Measurements from ENCODE around the gene APOA5.
"Not testable (repeated sequence)": the region's sequence is repeated elsewhere in the genome, so short reads cannot be mapped to it uniquely, and the experiment has no call there.

The APOA5 gene, protein sequence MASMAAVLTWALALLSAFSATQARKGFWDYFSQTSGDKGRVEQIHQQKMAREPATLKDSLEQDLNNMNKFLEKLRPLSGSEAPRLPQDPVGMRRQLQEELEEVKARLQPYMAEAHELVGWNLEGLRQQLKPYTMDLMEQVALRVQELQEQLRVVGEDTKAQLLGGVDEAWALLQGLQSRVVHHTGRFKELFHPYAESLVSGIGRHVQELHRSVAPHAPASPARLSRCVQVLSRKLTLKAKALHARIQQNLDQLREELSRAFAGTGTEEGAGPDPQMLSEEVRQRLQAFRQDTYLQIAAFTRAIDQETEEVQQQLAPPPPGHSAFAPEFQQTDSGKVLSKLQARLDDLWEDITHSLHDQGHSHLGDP

DNA sequence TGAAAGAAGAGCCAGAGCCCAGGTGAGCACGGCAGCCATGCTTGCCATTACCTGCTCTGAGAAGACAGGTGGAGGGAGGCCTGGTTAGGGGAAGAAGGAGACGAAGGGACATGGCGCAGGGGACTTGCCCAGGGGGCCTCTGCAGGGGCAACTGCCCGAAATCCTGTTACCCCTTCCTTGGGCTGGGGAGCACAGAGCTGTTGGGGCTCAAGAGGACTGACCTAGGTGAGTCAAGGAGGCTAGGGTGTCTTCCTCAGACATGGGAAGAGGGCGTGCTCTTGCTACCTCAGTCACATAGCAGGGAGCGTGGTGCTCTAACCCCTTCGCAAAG lies at the start of gene APOA5:
APOA5 (minus strand) TSS at position 67 of the 331 bp plus-strand sequence; CDS start at position 48, 19 bp downstream.
- DNase-seq (ENCODE audit: low spot score): no peak

DNA sequence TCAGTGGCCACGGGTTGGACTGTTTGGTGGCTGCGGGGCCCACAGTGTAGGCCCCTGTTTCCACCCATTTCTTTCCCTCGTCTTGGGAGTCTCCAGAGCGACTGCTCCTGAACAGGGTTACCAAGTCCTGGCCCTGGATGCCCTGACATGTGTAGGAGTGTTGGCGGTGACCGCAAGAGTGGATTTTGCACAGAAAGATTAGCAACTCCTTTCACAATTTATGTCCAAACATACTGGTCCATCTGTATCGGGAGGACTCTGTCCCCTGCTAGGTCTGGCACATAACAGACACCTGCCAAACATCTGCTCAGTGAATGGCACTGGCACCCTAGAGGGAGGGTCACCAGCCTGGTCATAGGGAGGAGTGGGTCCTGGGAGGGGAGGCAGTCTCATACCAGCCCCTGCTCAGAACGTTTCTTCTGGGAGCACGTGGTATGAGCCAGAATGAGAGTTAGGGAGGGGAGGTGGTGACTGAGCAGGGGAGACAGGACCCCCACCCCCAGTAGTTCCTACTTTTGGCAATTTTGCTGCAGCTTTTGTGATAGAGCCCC lies 49.1 kb upstream of the APOA5 start:
- no peak for DNase-seq (ENCODE audit: low spot score)

DNA sequence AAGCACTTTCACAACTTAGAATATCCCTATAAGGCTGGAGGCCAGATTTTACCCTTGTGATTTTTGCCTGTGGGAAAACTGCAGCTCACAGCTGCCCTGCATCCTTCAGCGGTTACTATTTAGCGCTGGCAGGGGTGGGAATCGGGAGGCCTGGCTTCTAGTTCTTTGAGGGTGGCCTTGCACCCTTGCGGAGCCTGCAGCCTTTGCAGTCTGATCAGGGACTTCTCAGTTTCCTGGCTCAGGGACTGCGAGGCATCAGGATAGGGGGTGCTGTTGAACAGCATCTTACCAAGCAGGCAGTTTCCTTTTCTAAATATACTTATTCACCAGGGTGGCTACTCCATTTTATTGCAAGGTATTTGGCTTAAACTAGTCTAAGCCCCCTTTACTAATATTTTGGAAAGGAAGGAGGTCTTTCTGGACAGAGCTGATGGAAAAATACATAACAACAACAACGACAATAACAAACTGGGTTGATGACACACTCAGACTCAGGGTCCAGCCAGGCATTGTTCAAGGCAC lies 48.6 kb upstream of the APOA5 start:
- DNase-seq (ENCODE audit: low spot score): peak; percentile 40

DNA sequence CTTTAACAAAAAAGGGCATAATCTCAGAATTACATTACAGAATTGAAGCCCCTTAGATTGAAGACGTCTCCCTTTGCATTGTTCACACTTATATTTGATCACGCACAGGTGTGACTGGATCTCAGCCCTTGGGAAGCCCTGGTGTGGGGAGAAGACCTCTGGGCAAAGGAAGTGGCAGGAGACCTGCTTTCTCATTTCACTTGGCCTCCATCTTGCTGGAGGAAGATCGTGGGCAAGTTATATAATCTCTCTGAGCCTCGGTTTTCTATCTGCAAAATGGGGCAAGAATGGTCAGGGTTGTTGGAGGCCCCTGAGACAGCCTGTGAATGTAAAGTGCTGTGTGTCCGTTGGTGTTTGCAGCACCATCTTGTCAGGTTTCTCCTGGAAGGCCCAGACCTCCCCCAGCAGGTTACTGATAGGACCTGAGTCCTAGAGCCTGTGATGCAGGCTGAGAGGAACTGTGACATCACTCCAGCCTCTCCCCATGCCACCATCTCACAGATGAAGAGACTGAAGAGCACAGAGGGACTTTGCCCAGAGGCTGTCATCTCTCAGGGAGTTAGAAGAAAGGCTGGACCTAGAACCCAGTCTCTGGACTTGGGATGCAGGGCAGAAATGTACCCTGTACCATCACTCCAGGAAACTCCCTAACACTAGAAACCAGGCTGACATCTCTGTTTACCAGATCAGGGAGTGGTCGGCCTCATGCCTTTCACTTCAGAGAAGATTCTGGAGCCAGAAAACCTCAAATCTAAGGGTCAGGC lies 46.8 kb upstream of the APOA5 start:
- no peak for DNase-seq (ENCODE audit: low spot score)

DNA sequence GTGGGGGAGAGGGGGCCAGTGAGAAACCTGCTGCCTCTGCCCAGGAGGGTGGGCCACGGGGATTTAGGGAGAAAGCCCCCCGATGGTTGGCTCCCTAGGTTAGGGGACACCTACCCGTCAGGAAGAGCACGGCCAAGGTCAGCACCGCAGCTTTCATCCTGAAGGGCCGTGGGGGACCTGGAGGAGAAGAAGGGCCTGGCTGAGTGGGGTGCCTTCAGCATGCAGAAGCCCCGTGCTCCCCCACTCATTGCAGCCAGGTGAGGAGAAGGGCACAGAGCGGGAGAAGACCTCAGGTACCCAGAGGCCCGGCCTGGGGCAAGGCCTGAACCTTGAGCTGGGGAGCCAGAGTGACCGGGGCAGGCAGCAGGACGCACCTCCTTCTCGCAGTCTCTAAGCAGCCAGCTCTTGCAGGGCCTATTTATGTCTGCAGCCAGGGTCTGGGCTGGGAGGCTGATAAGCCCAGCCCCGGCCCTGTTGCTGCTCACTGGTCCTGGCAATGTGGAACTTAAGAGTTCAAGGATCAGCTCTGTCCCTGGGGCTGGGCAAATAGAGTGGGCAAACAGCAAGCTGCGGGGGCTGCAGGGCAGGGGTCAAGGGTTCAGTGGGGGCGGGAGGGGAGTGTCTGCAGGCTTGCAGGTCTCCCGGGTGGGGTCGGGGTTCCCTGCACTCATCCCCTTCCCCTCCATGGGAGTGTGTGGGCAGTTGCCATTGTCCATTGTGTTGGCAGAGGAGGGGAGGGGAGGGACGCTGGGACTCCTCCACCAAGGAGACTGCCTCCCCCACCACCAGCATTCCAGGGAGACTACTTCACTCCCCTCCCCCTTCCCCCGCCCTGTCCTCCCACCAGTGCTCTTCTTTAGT lies 45.8 kb upstream of the APOA5 start, which contains the start of gene APOA1:
APOA1 (minus strand) TSS at position 392 of the 861 bp plus-strand sequence; CDS start at position 157, 235 bp downstream.
- DNase-seq (ENCODE audit: low spot score): no peak

DNA sequence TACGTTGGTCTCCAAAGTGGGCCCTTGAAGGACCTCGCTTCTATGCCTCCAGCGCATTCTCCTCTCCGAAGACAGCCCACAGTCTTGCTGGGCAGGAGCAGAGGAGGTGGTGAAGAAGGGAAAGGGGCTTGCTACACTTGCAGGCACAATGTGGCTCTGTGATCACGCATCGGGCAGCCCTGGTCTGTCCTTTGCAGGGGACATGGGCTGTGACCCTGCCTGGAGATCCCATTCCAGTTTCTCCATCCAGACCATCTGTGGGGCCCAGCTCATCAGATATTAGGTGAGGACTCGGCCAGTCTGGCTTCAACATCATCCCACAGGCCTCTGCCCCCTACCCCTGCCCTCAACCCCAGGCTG lies 44.9 kb upstream of the APOA5 start:
- DNase-seq (ENCODE audit: low spot score): no peak

DNA sequence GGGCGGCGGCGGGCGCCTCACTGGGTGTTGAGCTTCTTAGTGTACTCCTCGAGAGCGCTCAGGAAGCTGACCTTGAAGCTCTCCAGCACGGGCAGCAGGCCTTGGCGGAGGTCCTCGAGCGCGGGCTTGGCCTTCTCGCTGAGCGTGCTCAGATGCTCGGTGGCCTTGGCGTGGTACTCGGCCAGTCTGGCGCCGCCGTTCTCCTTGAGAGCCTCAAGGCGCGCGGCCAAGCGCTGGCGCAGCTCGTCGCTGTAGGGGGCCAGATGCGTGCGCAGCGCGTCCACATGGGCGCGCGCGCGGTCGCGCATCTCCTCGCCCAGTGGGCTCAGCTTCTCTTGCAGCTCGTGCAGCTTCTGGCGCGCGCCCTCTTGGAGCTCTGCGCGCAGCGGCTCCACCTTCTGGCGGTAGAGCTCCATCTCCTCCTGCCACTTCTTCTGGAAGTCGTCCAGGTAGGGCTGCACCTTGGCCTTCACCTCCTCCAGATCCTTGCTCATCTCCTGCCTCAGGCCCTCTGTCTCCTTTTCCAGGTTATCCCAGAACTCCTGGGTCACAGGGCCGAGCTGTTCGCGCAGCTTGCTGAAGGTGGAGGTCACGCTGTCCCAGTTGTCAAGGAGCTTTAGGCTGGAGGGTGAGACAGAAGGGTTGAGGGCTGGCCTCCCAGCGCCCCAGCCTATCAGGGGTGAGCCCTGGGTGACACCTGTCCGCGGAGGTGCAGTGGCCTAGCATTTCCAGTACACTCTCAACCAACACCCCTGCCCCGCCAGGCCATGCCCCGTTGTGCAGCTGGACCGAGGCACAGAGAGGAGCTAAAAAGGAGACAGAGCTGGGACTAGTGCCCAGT lies 44.3 kb upstream of the APOA5 start:
- peak; percentile 87 for DNase-seq (ENCODE audit: low spot score)

DNA sequence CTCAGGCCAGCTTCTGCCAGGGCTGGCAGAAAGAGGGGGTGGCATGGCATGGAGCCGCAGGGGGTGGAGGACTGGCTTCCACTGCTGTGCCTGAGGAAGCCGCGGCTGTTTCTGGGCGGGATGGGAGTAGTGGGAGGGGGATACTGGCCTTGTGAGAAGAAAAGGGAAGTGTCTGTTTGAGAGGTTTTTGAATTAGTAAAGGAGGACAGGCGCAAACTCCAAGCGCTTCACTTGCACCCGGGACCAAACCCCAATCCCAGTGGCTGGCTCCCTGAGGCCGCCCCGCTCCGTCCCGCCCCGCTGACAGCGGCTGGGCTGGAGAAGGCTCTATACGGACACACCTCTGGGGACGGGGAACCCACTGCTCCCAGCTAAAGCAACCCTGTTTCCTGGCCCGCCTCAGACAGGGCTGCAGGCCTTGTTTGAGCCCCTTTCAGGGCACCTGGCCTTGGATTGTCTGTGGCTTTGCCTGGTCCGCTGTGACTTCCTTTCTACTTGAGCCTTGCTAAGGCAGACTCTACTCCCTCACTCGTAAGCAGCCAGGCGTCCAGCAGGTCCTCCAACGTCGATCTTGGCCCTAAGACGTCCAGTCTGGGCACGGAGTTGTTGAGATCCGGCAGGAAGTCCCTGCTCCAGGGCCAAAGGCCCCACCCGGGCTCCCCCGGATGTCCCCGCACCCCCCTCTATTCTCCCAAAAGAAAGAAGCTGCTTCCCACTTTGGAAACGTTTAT lies 43.5 kb upstream of the APOA5 start:
- DNase-seq (ENCODE audit: low spot score): no peak

DNA sequence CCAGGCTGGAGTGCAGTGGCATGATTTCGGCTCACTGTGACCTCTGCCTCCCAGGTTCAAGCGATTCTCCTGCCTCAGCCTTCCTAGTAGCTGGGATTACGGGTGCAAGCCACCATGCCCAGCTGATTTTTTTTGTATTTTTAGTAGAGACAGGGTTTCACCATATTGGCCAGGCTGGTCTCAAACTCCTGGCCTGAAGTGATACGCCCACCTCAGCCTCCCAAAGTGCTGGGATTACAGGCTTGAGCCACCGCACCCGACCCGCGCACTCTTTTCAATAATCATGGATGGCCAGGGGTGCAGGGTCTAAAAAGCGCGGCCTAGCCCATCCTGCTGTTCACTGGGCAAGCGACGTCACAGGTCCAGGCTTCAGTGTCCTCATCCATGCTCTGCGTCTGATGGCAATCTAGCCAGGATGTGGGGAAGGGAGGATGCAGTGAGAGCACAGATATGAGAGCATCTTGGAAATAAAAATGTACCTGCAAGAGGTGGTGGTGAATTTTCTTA lies 42.9 kb upstream of the APOA5 start:
- DNase-seq (ENCODE audit: low spot score): not testable (repeated sequence)

DNA sequence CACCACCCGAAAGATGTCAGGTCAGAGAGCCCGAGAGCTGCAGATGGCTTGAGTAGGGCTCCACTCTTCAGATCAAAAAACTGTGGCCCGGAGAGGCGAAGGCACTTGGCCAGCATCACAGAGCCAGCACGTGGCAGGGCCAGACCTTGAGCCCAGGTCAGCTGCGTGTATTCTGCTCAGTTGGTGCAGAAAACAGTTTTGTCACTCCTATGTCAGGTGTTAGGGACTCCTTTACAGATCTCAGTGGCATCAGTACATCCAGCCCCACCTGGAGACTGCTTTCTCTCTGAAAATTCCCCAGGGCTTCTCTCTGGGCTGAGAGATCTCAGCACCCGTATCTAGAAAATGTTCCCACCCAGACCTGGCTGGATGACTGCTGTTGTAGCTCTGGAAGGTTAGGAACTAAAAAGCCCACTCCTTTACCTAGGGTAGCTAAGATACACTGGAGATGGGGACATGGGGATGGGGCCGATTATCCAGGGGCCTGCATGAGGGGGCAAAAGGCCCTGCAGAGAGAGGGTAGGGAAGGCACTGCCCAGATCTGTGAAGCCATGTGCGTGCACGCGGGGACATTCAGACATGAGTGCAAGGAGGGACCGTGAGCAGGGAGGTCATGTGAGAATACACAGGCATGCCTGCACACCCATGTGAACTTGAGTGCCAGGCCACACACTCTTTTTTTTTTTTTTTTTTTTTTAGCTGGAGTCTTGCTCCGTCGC lies 42.3 kb upstream of the APOA5 start:
- DNase-seq (ENCODE audit: low spot score): no peak

DNA sequence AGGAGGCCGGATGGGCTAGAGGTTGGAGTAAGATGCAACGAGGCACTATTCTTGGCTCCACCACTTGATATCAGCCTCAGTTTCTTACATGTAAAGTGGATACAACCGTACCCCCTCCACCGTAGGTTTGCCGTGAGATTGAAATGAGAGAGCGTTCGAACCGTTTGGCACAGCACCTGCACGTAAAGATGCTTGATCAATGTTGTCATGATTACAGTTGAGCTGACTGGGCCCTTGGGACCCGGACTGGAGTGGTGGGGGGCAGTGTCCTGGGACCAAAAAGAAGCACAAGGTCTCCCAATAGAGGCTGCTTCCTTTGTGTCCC lies 41.8 kb upstream of the APOA5 start:
- DNase-seq (ENCODE audit: low spot score): no peak

DNA sequence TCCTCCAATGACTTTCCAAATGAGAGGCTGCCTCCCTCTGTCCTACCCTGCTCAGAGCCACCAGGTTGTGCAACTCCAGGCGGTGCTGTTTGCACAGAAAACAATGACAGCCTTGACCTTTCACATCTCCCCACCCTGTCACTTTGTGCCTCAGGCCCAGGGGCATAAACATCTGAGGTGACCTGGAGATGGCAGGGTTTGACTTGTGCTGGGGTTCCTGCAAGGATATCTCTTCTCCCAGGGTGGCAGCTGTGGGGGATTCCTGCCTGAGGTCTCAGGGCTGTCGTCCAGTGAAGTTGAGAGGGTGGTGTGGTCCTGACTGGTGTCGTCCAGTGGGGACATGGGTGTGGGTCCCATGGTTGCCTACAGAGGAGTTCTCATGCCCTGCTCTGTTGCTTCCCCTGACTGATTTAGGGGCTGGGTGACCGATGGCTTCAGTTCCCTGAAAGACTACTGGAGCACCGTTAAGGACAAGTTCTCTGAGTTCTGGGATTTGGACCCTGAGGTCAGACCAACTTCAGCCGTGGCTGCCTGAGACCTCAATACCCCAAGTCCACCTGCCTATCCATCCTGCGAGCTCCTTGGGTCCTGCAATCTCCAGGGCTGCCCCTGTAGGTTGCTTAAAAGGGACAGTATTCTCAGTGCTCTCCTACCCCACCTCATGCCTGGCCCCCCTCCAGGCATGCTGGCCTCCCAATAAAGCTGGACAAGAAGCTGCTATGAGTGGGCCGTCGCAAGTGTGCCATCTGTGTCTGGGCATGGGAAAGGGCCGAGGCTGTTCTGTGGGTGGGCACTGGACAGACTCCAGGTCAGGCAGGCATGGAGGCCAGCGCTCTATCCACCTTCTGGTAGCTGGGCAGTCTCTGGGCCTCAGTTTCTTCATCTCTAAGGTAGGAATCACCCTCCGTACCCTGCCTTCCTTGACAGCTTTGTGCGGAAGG lies 40.9 kb upstream of the APOA5 start:
- DNase-seq (ENCODE audit: low spot score): no peak

DNA sequence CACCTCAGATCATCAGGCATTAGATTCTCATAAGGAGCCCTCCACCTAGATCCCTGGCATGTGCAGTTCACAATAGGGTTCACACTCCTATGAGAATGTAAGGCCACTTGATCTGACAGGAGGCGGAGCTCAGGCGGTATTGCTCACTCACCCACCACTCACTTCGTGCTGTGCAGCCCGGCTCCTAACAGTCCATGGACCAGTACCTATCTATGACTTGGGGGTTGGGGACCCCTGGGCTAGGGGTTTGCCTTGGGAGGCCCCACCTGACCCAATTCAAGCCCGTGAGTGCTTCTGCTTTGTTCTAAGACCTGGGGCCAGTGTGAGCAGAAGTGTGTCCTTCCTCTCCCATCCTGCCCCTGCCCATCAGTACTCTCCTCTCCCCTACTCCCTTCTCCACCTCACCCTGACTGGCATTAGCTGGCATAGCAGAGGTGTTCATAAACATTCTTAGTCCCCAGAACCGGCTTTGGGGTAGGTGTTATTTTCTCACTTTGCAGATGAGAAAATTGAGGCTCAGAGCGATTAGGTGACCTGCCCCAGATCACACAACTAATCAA lies 40.2 kb upstream of the APOA5 start:
- no peak for DNase-seq (ENCODE audit: low spot score)

DNA sequence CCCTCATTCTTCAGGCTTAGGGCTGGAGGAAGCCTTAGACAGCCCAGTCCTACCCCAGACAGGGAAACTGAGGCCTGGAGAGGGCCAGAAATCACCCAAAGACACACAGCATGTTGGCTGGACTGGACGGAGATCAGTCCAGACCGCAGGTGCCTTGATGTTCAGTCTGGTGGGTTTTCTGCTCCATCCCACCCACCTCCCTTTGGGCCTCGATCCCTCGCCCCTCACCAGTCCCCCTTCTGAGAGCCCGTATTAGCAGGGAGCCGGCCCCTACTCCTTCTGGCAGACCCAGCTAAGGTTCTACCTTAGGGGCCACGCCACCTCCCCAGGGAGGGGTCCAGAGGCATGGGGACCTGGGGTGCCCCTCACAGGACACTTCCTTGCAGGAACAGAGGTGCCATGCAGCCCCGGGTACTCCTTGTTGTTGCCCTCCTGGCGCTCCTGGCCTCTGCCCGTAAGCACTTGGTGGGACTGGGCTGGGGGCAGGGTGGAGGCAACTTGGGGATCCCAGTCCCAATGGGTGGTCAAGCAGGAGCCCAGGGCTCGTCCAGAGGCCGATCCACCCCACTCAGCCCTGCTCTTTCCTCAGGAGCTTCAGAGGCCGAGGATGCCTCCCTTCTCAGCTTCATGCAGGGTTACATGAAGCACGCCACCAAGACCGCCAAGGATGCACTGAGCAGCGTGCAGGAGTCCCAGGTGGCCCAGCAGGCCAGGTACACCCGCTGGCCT lies 38.7 kb upstream of the APOA5 start:
- no peak for DNase-seq (ENCODE audit: low spot score)

DNA sequence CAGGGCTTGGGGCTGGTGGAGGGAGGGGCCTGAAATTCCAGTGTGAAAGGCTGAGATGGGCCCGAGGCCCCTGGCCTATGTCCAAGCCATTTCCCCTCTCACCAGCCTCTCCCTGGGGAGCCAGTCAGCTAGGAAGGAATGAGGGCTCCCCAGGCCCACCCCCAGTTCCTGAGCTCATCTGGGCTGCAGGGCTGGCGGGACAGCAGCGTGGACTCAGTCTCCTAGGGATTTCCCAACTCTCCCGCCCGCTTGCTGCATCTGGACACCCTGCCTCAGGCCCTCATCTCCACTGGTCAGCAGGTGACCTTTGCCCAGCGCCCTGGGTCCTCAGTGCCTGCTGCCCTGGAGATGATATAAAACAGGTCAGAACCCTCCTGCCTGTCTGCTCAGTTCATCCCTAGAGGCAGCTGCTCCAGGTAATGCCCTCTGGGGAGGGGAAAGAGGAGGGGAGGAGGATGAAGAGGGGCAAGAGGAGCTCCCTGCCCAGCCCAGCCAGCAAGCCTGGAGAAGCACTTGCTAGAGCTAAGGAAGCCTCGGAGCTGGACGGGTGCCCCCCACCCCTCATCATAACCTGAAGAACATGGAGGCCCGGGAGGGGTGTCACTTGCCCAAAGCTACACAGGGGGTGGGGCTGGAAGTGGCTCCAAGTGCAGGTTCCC lies 38.0 kb upstream of the APOA5 start, which contains the start of gene APOC3:
APOC3 (plus strand) TSS at position 383 of the 659 bp plus-strand sequence. CDS start 676 bp downstream, outside the sequence.
- no peak for DNase-seq (ENCODE audit: low spot score)

DNA sequence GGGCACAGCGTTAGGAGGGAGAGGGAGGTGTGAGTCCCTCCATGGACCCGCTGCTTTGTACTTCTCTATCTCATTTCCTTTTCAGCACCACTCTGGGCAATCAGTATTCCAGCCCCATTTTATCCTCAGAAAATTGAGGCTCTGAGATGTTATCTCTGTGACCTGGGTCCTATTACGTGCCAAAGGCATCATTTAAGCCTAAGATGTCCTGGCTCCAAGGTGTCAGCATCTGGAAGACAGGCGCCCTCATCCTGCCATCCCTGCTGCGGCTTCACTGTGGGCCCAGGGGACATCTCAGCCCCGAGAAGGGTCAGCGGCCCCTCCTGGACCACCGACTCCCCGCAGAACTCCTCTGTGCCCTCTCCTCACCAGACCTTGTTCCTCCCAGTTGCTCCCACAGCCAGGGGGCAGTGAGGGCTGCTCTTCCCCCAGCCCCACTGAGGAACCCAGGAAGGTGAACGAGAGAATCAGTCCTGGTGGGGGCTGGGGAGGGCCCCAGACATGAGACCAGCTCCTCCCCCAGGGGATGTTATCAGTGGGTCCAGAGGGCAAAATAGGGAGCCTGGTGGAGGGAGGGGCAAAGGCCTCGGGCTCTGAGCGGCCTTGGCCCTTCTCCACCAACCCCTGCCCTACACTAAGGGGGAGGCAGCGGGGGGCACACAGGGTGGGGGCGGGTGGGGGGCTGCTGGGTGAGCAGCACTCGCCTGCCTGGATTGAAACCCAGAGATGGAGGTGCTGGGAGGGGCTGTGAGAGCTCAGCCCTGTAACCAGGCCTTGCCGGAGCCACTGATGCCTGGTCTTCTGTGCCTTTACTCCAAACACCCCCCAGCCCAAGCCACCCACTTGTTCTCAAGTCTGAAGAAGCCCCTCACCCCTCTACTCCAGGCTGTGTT lies 37.2 kb upstream of the APOA5 start:
- no peak for DNase-seq (ENCODE audit: low spot score)
